Skin epidermis (tissue), 12 donors: ENCODE data around the gene MAPKAPK2.

ENCODE experiments used
- H3K27ac ChIP-seq, 21 experiments: fragments of 200-600 bp; sonication (generic) in 11 of 21; one replicate each; pipeline ENCODE4 v1.5.0; 2020; ENCODE audit warnings: mild to moderate bottlenecking in 3 of 21, inconsistent platforms in 2 of 21, moderate library complexity in 2 of 21
- H3K4me3 ChIP-seq, 7 experiments: fragments of 200-600 bp; sonication (generic) in 2 of 7; one replicate each; pipeline ENCODE4 v1.5.0; 2020; ENCODE audit warnings: inconsistent platforms in 2 of 7, mild to moderate bottlenecking in 2 of 7, moderate library complexity in 1 of 7

The MAPKAPK2 gene

GRCh38 chr1:206658264-206658980 is 26.3 kb upstream of the MAPKAPK2 start:
- H3K27ac ChIP-seq: no peak overlapping the region
- H3K4me3 ChIP-seq: no peak overlapping the region

- H3K27ac ChIP-seq: no peak overlapping the region
These were observed 25.8 kb upstream of the MAPKAPK2 start for GRCh38 chr1:206658981-206659273.

DNA sequence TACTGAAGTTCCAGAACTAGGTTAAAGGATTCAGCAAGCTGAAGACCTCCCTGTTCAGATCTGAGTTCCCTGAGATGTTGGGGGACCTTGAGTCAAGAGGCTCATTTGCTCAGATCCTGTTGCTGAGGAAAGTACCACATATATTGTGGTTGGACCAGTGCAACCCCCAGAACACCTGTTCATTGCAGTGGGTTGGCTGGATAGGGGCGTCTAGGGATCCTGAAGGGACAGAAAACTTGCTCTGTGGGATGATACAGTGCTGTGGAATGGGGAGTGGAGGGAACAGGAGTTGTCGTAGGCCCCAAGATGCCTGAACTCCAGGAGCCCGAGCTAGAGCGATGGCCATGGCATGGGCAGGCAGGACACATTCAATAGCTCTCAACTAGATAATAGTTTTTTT is 24.6 kb upstream of the MAPKAPK2 start:
- H3K27ac ChIP-seq: no peak overlapping the region

More at GRCh38 chr1:206658981-206659273, 25.8 kb upstream of the MAPKAPK2 start:
- H3K4me3 ChIP-seq: no peak overlapping the region

DNA sequence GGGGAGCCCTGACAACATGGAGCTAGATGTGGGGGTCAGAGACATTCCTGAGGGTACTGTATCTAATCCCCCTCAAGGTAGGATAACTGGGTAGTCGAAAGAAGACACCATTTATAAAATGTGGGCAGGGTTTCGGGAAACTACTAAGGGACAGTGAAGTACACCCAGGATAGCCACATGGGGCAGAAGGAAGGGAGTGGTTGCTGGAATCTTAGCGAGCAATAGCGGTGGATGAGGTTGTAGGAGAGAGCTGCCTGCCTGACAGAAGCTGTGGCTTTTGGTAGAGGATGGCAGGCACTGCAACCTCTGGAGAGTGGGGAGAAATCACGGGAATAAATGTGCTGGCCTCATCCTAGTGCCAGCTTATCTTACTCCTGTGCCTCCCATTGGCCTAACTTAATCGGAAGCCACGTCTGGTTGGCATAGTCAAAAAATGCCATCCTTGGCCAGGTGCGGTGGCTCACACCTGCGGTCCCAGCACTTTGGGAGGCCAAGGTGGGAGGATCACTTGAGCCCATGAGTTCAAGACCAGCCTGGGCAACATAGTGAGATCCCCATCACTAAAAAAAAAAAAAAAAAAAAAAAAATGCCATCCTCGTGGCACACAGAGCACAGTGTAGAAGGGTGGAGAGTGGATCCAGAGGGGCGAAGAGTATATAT is 23.4 kb upstream of the MAPKAPK2 start:
- no peak overlapping the region for H3K4me3 ChIP-seq
- no peak overlapping the region for H3K27ac ChIP-seq

More for the DNA sequence above, 24.6 kb upstream of the MAPKAPK2 start:
- no peak overlapping the region for H3K4me3 ChIP-seq

DNA sequence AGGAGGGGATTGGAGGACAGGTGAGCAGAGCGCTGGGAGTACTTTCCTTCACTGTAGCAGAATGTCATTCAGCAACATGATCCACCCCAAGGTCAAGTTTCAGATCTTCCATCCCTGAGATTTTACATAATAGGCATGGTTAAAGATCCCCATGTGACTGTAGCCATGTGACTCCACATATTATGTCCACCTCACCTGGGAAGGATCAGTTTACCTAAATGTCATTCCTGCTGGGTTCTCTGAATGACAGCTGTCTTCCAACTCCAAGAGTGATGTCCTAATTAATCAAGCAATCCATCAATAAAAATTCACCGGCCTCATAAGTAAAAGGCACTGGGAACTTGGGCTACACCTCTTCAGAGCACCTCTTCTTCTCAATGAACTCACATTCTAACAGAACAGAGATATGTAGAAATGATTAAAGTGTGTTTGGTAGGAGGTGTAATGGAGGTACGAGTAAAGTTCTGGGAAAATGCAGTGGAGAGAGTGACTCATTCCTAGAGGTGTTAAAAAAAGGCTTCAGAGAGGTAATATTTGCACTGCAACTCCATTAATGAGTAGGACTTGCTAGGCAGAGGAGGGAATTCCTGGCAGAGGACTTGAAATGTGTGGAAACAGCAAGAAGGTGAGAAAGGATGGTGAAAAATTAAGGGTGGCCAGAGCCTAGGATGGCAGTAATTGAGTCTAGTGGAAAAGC is 22.2 kb upstream of the MAPKAPK2 start:
- Histone ChIP-seq H3K4me3 (no peak overlapping the region), H3K27ac (no peak overlapping the region)

DNA sequence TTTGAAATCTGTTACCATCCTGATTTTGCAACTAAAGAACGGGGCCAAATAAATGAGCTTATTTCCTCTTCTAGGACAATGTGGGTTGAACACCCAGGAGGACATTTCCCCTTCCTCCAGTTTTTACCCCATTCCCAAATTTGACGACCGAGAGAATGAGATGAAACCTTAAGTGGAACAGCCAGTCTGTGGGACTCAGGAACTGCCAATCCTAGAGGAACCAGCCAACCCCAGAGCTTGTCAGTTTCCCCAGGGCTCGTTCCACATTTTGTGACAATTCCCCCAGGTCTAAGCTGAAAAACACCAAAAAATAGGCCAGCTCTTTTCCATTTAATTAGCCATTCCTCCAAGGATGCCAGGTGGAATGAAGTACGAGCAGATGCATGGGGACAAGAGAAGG is 21.3 kb upstream of the MAPKAPK2 start:
- Histone ChIP-seq H3K27ac (no peak overlapping the region), H3K4me3 (no peak overlapping the region)

- Histone ChIP-seq H3K4me3 (no peak overlapping the region), H3K27ac (no peak overlapping the region)
These were observed 20.7 kb upstream of the MAPKAPK2 start for GRCh38 chr1:206663832-206664652.

GRCh38 chr1:206664740-206665139 is 20.0 kb upstream of the MAPKAPK2 start:
- H3K27ac ChIP-seq: no peak overlapping the region
- H3K4me3 ChIP-seq: no peak overlapping the region

DNA sequence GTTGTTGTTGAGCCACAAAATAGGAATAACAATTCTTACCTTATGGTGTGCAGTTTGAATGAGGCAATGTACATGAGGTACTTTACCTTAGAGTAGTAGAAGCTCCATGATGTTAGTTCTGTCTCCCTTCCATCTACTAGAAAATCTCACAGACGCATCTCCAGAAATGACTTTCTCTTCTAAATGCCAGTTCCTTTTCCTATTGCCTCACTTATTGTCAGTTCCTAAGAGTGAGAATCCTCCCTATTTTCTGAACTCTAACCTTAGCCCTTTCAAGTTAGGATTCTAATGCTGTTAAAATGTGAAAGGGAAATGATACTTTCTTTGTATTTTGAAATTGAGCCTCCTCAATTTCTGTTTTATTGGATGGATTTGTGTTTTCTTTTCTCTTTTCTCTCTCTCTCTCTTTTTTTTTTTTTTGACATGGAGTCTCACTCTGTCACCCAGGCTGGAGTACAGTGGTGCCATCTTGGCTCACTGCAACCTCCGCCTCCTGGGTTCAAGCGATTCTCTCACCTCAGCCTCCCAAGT is 18.6 kb upstream of the MAPKAPK2 start:
- no peak overlapping the region for H3K4me3 ChIP-seq
- no peak overlapping the region for H3K27ac ChIP-seq

GRCh38 chr1:206666954-206667665 is 17.6 kb upstream of the MAPKAPK2 start:
- Histone ChIP-seq H3K4me3 (no peak overlapping the region), H3K27ac (no peak overlapping the region)

GRCh38 chr1:206668351-206668750 is 16.4 kb upstream of the MAPKAPK2 start:
- no peak overlapping the region for H3K27ac ChIP-seq
- no peak overlapping the region for H3K4me3 ChIP-seq

DNA sequence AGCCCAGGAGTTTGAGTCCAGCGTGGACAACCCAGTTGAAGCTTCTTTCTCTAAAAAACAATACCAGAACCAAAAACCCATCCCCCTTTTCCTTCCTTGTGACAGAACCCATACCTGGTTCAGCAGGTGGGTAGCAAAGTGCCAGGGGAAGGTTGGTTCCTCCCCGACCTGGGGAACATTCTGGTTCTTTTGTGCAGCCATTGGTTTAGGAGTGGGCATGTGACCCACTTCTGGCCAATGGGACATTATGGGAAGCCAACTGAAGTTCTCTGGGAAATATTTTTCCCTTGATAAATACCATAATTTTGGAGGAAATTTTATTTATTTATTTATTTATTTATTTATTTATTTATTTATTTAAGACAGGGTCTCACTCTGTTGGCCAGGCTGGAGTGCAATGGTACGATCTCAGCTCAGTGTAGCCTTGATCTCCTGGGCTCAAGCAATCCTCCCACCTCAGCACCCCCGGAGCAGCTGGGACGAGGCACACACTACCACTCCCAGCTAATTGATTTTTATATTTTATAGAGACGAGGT is 15.8 kb upstream of the MAPKAPK2 start:
- H3K4me3 ChIP-seq: no peak overlapping the region
- no peak overlapping the region for H3K27ac ChIP-seq

- Histone ChIP-seq H3K27ac (peak overlapping the region in 8 of 21 experiments; percentile 5 to 86 (median 44)), H3K4me3 (no peak overlapping the region)
These were observed 12.6 kb upstream of the MAPKAPK2 start for GRCh38 chr1:206672011-206672688.

GRCh38 chr1:206672844-206673758 is 11.6 kb upstream of the MAPKAPK2 start:
- Histone ChIP-seq H3K27ac (peak overlapping the region in 11 of 21 experiments; percentile 12 to 86 (median 25)), H3K4me3 (no peak overlapping the region)

GRCh38 chr1:206674236-206674635 is 10.5 kb upstream of the MAPKAPK2 start:
- Histone ChIP-seq H3K4me3 (no peak overlapping the region), H3K27ac (peak overlapping the region in 17 of 21 experiments; percentile 18 to 86 (median 68))

DNA sequence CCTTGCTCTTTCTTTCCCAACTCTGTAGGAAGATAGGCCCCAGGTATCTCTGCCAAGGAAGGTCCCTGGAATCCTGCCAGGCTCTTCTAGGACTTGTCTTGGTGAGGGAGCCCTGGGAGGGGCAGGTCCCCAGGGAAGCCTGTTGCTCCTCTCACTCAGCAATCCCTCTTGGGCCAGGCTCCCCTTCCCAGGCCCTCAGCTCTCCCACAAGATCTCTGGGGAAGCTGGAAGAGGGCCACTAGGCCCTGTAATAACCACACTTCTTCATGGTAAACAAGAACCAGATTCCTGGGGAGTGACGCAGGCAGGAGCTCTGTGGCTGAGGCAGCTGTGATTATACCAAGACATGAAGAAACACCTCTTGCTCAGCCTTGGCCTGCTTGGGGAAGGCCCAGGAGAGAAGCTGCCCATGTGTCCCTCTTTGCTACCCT is 9.9 kb upstream of the MAPKAPK2 start:
- Histone ChIP-seq H3K4me3 (no peak overlapping the region), H3K27ac (peak overlapping the region in 19 of 21 experiments; percentile 13 to 86 (median 66))

DNA sequence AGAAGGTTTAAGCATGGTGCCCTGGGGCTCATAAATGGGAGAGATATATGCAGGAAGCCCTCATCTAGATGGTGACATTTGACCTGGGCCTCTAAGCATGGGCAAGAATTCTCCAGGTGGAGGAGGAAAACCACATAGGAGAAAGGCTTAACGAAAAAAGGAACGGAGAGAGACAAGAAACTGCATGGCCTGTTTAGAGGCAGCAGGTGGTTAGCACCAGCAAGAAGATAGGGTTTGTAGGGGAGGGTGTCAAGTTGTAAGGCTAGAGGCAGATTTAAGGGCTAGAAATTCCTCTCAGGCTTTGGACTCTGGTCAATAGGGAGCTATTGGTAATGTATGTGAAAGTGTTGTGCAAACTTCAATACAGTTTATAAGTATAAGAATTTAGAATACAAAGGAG is 8.2 kb upstream of the MAPKAPK2 start:
- H3K4me3 ChIP-seq: no peak overlapping the region
- H3K27ac ChIP-seq: no peak overlapping the region
